ENCODE data around the gene MRPS33.

The MRPS33 gene

GRCh38 chr7:141014524-141015395 lies at the start of gene MRPS33:
Gene MRPS33 (minus strand): TSS chr7:141014952. CDS start chr7:141010633, 4,319 bp downstream.
- ChIA-PET POLR2A (interaction anchor here (0.6 to 4.5 kb wide), 33 partner anchors 8 to 723 kb away, joined by 3 to 50 read pairs (median 4); partner anchors contain the start of genes ADCK2, AGK, BRAF and SSBP1), CTCF (interaction anchor here (0.6 to 2.4 kb wide), 14 partner anchors 58 to 1345 kb away, joined by 3 to 19 read pairs (median 3); no protein-coding TSS in a partner anchor)

GRCh38 chr7:141057788-141058187 lies 43.0 kb upstream of the MRPS33 start:
- no peak for TF ChIP-seq LEF1 (IDR thresholded peaks at IDR 0.05; ENCODE audit: borderline replicate concordance)
- TF ChIP-seq ZNF384 (IDR thresholded peaks at IDR 0.05): no peak
- TF ChIP-seq L3MBTL2 (conservative IDR thresholded peaks at IDR 0.05): no peak
- no peak for TF ChIP-seq ELF4 (IDR thresholded peaks at IDR 0.05)
- no peak for TF ChIP-seq SUZ12 (IDR thresholded peaks at IDR 0.05)
- TF ChIP-seq HDGF (IDR thresholded peaks at IDR 0.05; ENCODE audit: borderline replicate concordance): no peak
- TF ChIP-seq PKNOX1 (IDR thresholded peaks at IDR 0.05): no peak
- no peak for TF ChIP-seq ARNT (IDR thresholded peaks at IDR 0.05)
- no peak for TF ChIP-seq FOXA1 (IDR thresholded peaks at IDR 0.05)
- TF ChIP-seq BHLHE40 (IDR thresholded peaks at IDR 0.05; ENCODE audit: borderline replicate concordance): no peak
- TF ChIP-seq FOXM1 (IDR thresholded peaks at IDR 0.05; ENCODE audit: borderline replicate concordance): no peak
- no peak for TF ChIP-seq CTBP1 (IDR thresholded peaks at IDR 0.05; ENCODE audit: borderline replicate concordance)
- TF ChIP-seq FOXK2 (IDR thresholded peaks at IDR 0.05): no peak
- no peak for TF ChIP-seq NFRKB (IDR thresholded peaks at IDR 0.05)
- TF ChIP-seq TARDBP (IDR thresholded peaks at IDR 0.05): no peak
- TF ChIP-seq SP1 (IDR thresholded peaks at IDR 0.05): no peak
- CTCF ChIA-PET: no interaction called here
- POLR2A ChIA-PET: no interaction called here
- DNase-seq (ENCODE audit: extremely low spot score): no peak

More at GRCh38 chr7:141014524-141015395, at the start of gene MRPS33:
- TF ChIP-seq L3MBTL2 (conservative IDR thresholded peaks at IDR 0.05) (peak; percentile 92), NFRKB (IDR thresholded peaks at IDR 0.05) (no peak), SP1 (IDR thresholded peaks at IDR 0.05) (no peak), HDGF (IDR thresholded peaks at IDR 0.05; ENCODE audit: borderline replicate concordance) (no peak), LEF1 (IDR thresholded peaks at IDR 0.05; ENCODE audit: borderline replicate concordance) (no peak), FOXM1 (IDR thresholded peaks at IDR 0.05; ENCODE audit: borderline replicate concordance) (peak; percentile 84), ARNT (IDR thresholded peaks at IDR 0.05) (peak; percentile 52), SUZ12 (IDR thresholded peaks at IDR 0.05) (no peak), CTBP1 (IDR thresholded peaks at IDR 0.05; ENCODE audit: borderline replicate concordance) (no peak), FOXA1 (IDR thresholded peaks at IDR 0.05) (no peak), ZNF384 (IDR thresholded peaks at IDR 0.05) (no peak), ELF4 (IDR thresholded peaks at IDR 0.05) (peak; percentile 83), FOXK2 (IDR thresholded peaks at IDR 0.05) (no peak)
- DNase-seq (ENCODE audit: extremely low spot score): peak; percentile 100

- ChIA-PET POLR2A (no interaction called here), CTCF (no interaction called here)
- DNase-seq (ENCODE audit: extremely low spot score): no peak
- TF ChIP-seq SP1 (IDR thresholded peaks at IDR 0.05) (no peak), TARDBP (IDR thresholded peaks at IDR 0.05) (no peak), CTBP1 (IDR thresholded peaks at IDR 0.05; ENCODE audit: borderline replicate concordance) (no peak), SUZ12 (IDR thresholded peaks at IDR 0.05) (no peak), BHLHE40 (IDR thresholded peaks at IDR 0.05; ENCODE audit: borderline replicate concordance) (no peak), ZNF384 (IDR thresholded peaks at IDR 0.05) (no peak), HDGF (IDR thresholded peaks at IDR 0.05; ENCODE audit: borderline replicate concordance) (no peak), NFRKB (IDR thresholded peaks at IDR 0.05) (no peak), LEF1 (IDR thresholded peaks at IDR 0.05; ENCODE audit: borderline replicate concordance) (no peak), ARNT (IDR thresholded peaks at IDR 0.05) (no peak), FOXA1 (IDR thresholded peaks at IDR 0.05) (no peak), FOXK2 (IDR thresholded peaks at IDR 0.05) (no peak), L3MBTL2 (conservative IDR thresholded peaks at IDR 0.05) (no peak), ELF4 (IDR thresholded peaks at IDR 0.05) (no peak), PKNOX1 (IDR thresholded peaks at IDR 0.05) (no peak), FOXM1 (IDR thresholded peaks at IDR 0.05; ENCODE audit: borderline replicate concordance) (no peak)
These were observed 40.4 kb upstream of the MRPS33 start for GRCh38 chr7:141055146-141055545.

GRCh38 chr7:141053626-141054025 lies 38.9 kb upstream of the MRPS33 start:
- CTCF ChIA-PET: no interaction called here
- POLR2A ChIA-PET: no interaction called here
- no peak for DNase-seq (ENCODE audit: extremely low spot score)
- TF ChIP-seq ZNF384 (IDR thresholded peaks at IDR 0.05) (no peak), FOXM1 (IDR thresholded peaks at IDR 0.05; ENCODE audit: borderline replicate concordance) (no peak), ELF4 (IDR thresholded peaks at IDR 0.05) (no peak), NFRKB (IDR thresholded peaks at IDR 0.05) (no peak), LEF1 (IDR thresholded peaks at IDR 0.05; ENCODE audit: borderline replicate concordance) (no peak), SP1 (IDR thresholded peaks at IDR 0.05) (no peak), PKNOX1 (IDR thresholded peaks at IDR 0.05) (no peak), TARDBP (IDR thresholded peaks at IDR 0.05) (no peak), FOXK2 (IDR thresholded peaks at IDR 0.05) (no peak)

GRCh38 chr7:141045842-141046620 lies 31.3 kb upstream of the MRPS33 start:
- ChIA-PET CTCF (no interaction called here), POLR2A (interaction anchor here (0.7 kb wide), 1 partner anchor 31 kb away, joined by 3 read pairs; the partner anchor contains the start of gene MRPS33)
- TF ChIP-seq FOXA1 (IDR thresholded peaks at IDR 0.05) (no peak), SP1 (IDR thresholded peaks at IDR 0.05) (no peak), SUZ12 (IDR thresholded peaks at IDR 0.05) (no peak), HDGF (IDR thresholded peaks at IDR 0.05; ENCODE audit: borderline replicate concordance) (no peak), CTBP1 (IDR thresholded peaks at IDR 0.05; ENCODE audit: borderline replicate concordance) (no peak), PKNOX1 (IDR thresholded peaks at IDR 0.05) (no peak), ZNF384 (IDR thresholded peaks at IDR 0.05) (no peak), TARDBP (IDR thresholded peaks at IDR 0.05) (no peak), NFRKB (IDR thresholded peaks at IDR 0.05) (no peak), LEF1 (IDR thresholded peaks at IDR 0.05; ENCODE audit: borderline replicate concordance) (no peak), ELF4 (IDR thresholded peaks at IDR 0.05) (no peak)
- DNase-seq (ENCODE audit: extremely low spot score): no peak
